CD4-positive, alpha-beta T cell treated with Interleukin-6 for 4 hours (primary cell): ENCODE results near the gene NSD1.
"Not testable (repeated sequence)": the region's sequence is repeated elsewhere in the genome, so short reads cannot be mapped to it uniquely, and the experiment has no call there.

Experiments
- DNase-seq: peaks from one replicate; pipeline ENCODE4 v3.0.0-alpha.2; 2020; ENCODE audit warnings: mixed read lengths

Gene NSD1

DNA sequence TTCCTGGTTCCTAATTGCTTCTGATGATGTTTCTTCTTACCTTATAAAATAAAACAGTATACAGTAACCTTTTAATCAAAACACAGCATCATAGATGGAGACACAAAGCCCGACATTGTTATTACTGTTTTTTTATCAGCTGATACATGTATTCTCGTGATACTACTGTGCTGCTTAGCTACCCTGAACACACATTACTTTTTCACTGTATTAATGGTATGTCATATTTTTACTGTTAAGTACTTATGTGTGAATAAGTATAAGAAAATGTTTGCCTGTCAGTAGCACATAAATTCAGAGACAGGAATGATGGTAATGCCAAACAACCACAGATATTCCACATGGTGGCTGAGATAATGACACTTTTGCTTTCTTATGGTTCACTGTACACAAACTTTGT is 101.3 kb downstream of the NSD1 start:
- no peak for DNase-seq

DNA sequence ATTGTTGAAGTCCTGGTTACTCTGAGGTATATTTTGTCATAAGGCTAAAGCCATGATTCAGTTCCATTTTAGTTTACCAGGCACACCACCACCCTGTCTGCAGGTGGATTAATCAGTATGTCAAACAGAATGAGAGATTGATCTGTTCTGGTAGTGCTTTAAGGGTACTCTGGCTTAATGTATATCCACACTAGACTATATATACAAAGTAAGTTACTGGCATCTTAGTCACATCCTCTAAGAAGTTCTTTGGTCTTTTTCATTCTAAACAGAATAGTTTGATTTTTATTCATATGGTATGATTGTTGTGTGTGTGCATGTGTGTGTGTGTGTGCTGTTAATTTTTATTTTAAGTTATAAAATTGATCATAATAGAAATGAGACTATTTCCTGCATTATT is 108.2 kb downstream of the NSD1 start:
- DNase-seq, result no peak

DNA sequence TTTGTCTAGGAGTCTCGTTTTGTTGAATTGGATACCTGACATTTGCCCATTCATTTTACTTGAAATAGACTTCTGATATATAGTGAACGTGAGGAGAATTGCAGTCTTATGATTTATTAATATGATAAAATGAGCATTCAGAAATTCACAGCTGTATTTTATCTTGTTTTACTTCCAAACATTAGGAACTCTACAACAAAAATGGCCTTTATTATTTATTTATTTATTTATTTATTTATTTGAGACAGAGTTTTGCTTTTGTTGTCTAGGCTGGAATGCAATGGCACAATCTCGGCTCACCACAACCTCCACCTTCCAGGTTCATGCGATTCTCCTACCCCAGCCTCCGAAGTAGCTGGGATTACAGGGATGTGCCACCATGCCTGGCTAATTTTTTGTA is 108.7 kb downstream of the NSD1 start:
- DNase-seq, result no peak

- DNase-seq, result no peak
Measured at GRCh38 chr5:177249761-177250537, 116.4 kb downstream of the NSD1 start.

- DNase-seq, result no peak
Measured at GRCh38 chr5:177253252-177253651, 119.7 kb downstream of the NSD1 start.

DNA sequence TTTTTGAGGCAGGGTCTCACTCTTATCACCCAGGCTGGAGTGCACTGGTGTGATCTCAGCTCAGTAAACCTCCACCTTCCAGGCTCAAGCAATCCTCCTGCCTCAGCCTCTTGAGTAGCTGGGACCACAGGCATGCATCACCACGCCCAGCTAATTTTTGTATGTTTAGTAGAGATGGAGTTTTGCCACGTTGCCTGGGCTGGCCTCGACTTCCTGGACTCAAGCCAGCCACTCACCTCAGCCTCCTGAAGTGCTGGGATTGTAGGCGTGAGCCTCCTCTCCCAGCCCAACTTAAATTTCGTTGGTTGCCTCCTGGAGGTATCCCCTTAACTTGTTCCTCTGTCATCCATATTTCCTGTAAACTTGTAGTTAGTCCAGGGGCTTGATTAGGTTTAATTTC is 122.7 kb downstream of the NSD1 start:
- no peak for DNase-seq

GRCh38 chr5:177258711-177259110 is 125.1 kb downstream of the NSD1 start:
- not testable (repeated sequence) for DNase-seq

DNA sequence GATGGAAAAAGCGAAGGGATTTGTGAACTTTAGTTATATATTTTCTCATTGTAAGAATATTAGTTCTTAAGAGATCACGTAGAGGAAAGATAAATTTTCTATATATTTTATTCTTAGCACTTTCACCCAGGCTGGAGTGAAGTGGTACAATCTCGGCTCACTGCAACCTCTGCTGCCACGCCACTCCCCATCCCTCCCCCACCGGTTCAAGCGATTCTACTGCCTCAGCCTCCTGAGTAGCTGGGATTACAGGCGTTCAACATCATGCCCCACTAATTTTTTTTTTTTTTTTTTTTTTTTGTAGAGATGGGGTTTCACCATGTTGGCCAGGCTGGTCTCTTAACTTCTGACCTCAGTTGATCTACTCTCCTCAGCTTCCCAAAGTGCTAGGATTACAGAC is 127.4 kb downstream of the NSD1 start:
- DNase-seq, result no peak

GRCh38 chr5:177261510-177261909 is 127.9 kb downstream of the NSD1 start:
- no peak for DNase-seq

DNA sequence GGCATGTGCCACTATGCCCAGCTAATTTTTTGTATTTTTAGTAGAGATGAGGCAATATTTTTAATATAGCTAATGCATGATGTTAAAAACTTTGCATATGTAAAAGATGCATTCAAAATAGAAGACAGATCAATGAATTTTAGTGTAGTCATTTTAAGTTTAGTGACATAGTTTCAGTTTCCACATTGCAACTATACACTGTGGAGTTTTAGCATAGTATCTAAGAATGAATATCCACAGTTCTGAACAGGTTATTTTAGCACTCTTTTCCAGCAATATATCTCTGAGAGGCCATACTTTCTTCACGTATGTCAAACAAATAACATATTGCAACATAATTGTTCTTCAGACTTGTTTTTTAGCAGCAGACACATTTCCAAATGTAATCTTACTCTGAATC is 130.6 kb downstream of the NSD1 start:
- no peak for DNase-seq

- no peak for DNase-seq
Measured at GRCh38 chr5:177265395-177265794, 131.8 kb downstream of the NSD1 start.

DNA sequence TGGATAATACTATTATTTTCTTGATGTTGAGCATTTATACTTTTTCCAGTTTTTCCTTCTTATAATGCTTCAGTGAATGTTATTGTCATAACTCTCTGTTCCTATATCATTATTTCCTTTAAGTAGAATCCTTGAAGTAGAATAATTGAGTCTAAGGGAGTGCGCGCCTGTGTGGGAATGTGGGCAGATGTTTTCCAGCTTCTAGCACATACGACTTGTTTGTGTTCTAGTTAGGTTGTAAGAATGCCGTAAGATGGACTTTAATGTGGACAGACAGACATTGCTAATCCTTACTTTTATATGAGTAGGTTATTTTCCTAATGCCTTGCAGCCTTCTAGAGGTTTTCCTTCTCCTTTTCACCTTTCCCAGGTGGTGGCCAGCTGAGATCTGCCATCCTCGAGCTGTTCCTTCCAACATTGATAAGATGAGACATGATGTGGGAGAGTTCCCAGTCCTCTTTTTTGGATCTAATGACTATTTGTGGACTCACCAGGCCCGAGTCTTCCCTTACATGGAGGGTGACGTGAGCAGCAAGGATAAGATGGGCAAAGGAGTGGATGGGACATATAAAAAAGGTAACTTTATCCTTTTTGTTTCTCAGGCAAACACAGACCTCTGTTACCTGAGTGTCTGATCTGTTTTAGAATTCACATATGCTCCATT is 135.8 kb downstream of the NSD1 start:
- no peak for DNase-seq

- DNase-seq, result no peak
Measured at GRCh38 chr5:177269976-177270375, 136.4 kb downstream of the NSD1 start.

DNA sequence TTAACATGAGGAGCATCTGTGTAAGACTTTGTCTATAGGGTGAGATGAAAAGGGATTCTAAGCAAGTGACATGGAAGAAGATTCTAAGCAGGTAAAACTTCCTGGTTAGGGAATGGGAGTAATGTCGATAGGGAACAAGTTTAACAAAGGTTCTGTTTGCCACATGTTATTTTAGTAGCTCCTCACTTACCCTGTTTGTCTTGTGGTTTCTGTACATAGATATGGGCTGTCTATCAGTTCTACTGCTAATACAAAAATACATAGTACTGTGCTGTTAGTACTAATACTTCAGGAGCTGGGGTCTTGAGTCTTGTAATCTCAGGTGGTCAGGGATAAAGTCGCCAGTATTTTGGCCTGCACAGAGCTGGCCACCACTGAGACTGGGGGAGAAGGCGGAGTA is 137.1 kb downstream of the NSD1 start:
- no peak for DNase-seq

GRCh38 chr5:177271113-177271512 is 137.5 kb downstream of the NSD1 start:
- no peak for DNase-seq

DNA sequence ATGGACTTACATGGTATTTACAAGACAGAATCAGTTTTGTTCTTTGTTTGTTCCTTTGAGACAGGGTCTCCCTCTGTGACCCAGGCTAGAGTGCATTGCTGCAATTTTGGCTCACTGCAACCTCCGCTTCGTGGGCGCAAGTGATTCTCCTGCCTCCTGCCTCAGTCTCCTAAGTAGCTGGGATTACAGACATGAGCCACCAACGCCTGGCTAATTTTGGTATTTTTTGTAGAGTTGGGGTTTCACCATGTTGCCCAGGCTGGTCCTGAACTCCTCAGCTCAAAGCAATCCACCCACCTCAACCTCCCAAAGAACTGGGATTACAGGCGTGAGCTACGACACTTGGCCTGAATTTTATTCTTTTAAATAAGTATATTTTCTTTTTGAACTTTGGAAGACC is 142.3 kb downstream of the NSD1 start:
- no peak for DNase-seq

DNA sequence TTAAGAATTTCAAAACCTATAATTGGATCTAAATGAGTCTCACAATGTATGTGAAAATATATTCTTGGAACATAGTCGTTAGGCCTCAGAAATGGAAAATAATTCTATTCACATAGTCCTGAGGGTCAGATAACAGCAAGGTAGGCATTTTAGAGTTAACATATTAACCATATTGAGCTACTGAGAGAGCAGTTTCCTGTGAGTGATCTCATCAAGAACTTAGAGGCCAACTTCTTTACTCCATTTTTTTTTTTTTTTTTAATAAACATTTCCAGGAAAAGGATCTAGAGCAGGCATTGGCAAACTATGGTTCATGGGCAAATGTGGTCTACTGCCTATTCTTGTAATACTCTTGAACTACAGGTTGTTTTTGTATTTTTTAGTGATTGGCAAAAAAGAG is 143.3 kb downstream of the NSD1 start:
- DNase-seq, result no peak

GRCh38 chr5:177288191-177288590 is 154.6 kb downstream of the NSD1 start:
- DNase-seq, result no peak

DNA sequence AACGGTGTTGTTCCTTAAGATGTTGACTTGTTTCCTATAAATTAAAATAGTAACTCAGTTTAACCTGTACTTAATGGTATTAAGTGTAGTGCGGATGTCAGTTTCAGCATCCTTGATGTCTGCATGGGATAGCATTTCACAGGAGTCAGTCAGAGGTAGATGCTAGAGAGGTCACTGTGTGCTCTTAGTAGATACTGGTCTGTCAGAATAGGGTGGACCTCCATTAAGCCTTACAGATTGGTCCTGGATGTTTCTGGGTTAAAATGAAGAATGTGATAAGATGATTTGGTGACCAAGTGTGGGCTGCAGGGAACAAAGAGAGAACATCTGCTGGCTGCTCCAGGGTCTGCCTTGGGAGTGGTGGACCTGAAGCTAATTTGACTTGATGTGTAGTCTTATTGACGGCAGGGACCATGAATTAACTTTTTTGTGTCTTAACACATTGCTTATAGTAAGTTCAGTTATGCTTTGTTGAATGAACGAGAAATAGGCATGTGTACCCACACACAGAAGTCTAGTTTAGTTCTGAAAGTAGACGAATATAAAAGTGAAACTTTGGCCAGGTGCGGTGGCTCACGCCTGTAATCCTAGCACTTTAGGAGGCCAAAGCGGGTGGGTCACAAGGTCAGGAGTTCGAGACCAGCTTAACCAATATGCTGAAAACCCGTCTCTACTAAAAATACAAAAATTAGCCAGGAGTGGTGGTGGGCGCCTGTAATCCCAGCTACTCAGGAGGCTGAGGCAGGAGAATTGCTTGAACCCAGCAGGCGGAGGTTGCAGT is 157.4 kb downstream of the NSD1 start:
- no peak for DNase-seq

DNA sequence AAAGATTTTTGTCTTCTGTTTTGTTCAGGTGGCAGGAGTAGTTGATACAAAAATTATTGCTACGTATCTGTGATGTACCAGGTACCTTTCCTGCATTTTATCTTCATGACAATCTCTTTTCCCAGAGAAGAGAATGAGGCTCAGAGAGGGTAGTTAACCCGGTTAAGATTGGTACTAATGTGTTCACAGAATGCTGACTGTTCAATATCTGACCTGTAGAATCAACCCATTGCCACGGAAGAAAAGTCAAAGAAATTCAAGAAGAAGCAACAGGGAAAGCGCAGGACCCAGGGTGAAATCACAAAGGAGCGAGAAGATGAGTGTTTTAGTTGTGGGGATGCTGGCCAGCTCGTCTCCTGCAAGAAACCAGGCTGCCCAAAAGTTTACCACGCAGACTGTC is 158.2 kb downstream of the NSD1 start:
- no peak for DNase-seq

DNA sequence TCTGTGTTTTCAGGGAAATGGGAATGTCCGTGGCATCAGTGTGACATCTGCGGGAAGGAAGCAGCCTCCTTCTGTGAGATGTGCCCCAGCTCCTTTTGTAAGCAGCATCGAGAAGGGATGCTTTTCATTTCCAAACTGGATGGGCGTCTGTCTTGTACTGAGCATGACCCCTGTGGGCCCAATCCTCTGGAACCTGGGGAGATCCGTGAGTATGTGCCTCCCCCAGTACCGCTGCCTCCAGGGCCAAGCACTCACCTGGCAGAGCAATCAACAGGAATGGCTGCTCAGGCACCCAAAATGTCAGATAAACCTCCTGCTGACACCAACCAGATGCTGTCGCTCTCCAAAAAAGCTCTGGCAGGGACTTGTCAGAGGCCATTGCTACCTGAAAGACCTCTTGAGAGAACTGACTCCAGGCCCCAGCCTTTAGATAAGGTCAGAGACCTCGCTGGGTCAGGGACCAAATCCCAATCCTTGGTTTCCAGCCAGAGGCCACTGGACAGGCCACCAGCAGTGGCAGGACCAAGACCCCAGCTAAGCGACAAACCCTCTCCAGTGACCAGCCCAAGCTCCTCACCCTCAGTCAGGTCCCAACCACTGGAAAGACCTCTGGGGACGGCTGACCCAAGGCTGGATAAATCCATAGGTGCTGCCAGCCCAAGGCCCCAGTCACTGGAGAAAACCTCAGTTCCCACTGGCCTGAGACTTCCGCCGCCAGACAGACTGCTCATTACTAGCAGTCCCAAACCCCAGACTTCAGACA is 160.4 kb downstream of the NSD1 start:
- DNase-seq, result no peak

GRCh38 chr5:177294632-177295031 is 161.1 kb downstream of the NSD1 start:
- no peak for DNase-seq

DNA sequence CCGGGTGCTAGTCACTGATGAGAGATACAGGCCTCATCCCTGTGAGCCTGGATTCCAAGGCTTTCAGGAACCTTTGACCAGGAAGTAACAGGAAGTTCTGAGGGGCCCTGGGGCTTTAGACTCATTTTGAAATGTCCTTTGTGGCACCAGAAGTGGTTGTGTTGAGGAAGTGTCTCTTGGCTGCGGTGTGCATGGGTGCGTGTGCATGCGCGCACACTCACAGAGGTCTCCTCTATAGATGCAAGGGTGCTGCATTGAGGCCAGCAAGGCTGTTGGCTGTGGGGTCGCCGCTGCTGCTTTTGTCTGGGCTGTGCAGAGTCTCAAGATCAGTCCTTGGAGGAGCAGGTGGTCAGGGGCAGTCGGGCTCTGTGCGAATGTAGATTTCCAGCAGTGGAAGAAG is 162.4 kb downstream of the NSD1 start:
- no peak for DNase-seq
